Activated T-cell treated with anti-CD3 and anti-CD28 coated beads for 4 hours (primary cell): ENCODE data around the gene HMHB1.

Experiments
- DNase-seq: peaks from one replicate; pipeline ENCODE4 v3.0.0-alpha.2; 2020

The HMHB1 gene

DNA sequence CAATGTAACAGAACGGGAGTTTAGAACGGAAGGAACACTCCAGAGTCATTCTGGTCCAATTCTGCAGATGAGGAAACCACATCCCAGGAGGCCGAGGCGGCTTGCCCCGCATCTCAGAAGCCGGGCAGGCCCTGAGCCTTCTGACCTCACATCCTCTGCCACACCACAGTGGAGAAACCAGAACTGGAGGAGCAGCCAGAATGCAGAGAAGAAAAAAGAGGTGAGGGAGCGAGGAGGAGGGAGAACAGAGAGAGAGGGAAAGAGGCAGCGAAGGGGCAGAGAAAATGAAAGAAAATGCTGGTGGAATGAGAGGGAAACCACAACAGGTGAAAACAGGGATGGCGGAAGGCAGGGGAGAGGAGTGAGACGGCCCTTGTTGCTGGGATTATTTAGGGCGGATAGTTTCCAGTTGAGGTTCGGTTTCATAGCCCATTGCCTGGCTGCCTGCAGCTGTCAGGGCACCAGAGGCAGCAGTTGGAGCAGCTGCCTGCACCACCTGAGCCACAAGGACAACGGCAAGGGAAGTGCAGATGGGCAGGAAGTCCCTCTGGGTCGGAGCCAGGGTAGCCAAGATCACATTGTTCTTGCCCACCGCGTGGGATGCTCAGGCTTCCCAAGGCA lies at the start of gene HMHB1:
Gene HMHB1, plus strand, starts transcription at position 77 of the 621 bp plus-strand sequence.
- no peak for DNase-seq

DNA sequence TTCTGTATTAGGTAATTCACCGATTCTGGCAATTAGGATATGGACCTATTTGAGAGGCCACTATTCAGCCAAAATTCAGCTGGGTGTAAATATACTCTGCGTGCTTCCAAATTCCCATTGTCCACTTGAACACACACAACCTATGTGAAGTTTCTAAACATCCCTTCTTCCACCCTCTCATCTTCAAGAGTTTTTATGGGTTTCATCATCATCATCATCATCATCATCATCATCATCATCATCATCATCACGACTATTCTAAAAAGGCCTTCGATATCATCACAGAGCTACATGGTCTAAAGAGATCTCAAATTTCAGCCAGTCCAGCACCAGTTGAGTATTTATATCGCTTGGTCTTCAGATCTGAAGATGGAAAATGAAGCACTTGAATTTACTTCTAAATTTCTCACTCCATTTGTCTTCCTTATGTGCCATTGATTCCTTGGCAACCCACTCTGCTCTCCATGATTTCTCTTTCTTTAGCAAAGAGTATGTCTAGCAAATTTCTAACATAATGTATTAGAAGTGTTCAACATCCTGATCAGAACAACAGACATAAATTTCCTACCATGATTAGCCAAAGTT lies 49.2 kb upstream of the HMHB1 start:
- DNase-seq, result no peak

DNA sequence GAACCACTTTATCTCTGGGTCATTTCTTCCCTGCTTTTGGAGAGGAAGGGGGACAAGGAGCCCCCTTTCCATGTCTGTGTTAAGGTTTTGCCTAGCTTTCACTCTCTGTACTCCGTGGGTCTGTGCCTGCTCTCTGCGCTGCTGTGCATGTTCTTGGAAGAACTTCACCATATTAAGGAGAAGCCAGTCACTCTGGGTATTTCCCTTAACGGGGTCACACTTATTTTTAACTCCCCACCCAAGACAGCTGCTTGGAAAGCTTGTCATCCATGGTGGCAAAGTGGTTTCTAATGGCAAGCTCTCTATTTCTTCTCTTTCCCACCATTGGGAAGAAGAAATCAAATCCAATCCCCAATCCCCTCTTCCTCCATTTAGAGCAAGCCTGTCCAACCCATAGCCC lies 44.8 kb upstream of the HMHB1 start:
- no peak for DNase-seq

DNA sequence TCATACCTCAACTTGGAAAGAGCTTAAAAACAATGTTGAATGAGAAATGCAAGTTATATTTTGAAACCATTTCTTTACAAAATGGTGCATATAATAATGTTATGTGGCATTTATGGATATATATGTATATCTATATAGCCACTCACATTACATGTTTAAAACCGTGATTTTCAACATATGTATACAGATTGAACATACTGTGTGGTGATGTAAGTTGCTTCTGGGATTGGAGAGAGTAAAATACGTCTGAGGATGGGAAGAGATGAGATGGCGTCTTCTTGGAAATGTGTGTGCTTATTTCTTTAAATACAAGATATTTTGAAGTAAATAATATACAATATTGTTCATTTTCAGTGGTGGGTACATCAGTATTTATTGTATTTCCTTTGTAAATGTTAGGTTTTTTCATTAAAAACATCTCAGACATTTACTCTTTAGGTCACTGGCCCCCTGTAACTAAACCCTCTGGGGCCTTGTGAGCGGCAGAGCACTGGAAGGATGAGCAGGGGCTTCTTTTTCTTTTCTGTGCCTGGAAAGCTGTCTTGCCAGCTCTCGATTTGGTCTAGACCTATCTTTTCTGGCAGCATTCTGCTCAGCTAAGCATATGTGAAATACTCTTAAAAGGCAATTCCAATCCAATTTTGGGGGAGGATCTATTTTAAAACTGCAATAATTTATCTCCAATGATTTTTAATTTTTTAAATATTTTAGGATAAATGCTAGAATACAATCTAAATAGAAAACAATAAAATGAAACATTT lies 42.8 kb upstream of the HMHB1 start:
- no peak for DNase-seq

DNA sequence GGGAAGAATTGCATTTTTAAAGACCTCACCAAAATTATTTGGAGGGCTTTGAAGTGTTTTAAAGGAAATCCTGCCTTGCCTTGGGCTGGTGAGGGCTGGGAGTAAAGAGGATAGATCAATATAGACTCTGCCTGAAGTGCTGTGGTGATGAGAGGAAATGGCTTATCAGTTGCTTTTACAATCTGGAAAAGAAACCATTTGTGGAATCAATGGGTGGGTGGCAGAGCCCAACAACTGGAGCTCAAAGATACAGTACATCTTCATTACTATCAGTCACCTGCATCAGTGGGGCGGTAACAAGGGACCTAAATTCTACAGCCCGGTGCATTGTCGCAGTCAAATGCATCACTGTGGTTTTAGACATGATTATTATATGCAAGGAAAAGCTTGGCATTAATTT lies 41.5 kb upstream of the HMHB1 start:
- DNase-seq, result no peak

DNA sequence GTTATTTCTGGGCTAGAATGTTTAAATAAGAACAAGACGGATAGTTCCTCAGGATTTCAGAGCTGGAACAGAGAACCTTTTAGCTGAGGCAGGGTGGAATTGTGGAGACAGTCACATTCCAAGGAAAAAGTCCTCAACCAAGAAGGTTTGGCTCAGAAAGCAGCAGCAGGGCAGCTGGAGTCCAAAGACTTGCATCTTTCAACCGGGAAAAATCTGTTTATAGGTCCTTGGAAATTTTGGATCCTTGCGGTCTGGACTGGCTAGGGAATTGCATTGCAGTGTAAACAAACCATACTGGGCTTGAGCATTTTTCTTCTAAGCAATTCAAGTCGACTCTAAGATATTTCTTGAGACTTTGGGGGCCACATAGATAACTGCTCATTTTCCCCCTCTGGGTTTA lies 40.8 kb upstream of the HMHB1 start:
- DNase-seq, result no peak

DNA sequence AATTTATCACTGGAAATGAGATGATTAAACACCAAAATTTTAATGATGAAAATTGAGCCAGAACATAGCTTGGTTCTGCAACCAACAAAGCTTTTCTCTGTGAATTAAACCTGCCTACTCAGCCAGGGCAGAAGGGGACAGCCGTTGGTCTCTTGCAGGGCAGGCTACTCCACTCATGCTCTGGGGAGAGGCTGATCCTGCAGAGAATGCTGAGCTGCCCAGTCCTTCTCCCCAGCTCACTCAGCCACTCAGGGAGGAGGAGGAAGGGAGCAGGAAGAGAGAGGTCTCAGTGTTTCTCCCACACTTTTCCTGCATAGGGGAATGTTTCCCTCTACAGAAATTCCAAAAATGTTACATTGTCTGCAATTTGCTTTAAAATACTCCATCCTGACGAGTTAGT lies 40.4 kb upstream of the HMHB1 start:
- DNase-seq, result no peak

DNA sequence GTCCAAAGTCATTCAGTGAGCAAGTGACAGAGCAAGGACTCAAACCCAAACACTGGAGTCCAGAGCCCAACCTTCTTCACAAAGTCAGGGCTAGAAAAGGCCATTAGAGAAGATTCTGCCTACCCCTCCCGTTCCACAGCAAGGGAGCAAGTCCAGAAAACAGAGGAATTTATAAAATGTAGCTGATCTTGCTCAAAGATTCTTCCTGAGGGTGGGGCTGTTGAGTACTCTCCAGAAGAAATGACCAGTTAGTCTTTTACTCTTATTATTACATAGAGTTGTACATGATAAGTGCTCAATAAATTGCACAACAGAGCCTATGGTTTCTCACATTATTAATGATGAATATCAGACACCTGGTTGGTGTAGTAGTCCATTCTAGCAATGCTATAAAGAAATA lies 39.3 kb upstream of the HMHB1 start:
- no peak for DNase-seq

DNA sequence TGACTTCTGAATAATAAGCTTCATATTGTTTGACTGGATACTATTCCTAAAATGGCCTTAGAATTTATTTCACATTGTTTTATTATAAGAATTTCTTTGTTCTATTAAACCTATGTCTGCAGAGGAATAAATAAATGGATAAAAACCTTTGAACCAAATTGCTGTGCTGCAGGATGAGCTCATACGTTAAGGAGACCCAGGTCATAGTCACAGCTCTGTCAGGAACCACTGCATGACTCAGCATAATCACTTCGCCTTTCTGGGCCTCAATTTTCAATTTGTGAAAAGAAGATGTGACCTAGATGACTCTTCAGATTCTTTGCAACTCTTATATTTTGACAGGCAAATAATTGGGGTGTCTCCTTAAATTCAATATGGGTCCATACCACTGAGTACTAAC lies 36.7 kb upstream of the HMHB1 start:
- DNase-seq, result no peak

DNA sequence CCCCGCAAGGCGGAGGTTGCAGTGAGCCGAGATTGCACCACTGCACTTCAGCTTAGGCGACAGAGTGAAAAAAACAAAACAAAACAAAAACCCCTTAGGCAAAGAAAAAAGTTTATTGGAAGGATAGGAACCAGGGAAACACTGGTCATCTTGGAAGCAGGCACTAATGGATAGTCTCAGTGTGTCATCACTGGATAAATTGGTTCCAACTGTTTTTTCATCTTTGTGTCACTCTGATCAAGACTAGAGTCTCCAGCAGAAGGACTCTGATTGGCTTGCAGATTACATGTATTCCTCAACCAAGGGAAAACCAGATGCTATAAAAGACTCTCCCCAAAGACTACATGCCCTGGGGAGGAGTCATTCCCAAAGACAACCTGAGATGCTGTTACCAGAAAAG lies 35.0 kb upstream of the HMHB1 start:
- no peak for DNase-seq

DNA sequence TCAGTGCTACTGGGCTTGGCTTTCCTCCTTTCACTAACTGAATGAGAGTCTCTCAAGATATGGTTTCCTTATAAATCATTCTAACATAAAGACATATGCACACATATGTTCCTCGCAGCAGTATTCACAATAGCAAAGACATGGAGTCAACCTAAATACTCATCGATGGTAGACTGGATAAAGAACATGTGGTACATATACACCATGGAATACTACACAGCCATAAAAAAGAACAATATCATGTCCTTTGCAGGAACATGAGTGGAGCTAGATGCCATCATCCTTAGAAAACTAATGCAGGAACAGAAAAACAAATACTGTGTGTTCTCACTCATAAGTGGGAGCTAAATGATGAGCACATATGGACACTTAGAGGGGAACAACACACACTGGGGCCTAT lies 32.5 kb upstream of the HMHB1 start:
- DNase-seq, result no peak

DNA sequence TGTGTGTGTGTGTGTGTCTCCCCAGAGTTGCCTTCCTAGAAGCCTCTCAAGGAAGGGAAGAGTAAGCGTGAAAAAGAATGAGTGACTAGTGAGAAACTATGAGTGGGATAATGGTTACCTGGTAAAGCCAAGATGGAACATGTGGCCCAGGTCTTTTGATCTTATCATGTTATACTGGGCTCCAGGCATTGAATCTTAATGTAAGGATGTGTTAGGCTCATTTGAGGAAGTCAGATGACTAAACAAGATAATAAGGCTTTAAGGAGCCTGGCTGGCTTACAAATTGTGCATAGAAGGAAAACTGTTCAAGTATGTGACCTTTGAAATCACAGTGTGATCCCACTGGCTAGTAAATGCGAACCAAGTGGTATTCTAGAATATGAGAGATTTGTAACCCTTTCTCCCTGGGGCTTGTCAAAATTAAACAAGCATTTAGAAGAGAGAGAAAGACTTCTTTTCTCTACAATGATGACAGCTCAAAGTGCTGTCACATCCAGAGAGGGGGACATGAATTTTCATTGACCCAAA lies 29.9 kb upstream of the HMHB1 start:
- no peak for DNase-seq

DNA sequence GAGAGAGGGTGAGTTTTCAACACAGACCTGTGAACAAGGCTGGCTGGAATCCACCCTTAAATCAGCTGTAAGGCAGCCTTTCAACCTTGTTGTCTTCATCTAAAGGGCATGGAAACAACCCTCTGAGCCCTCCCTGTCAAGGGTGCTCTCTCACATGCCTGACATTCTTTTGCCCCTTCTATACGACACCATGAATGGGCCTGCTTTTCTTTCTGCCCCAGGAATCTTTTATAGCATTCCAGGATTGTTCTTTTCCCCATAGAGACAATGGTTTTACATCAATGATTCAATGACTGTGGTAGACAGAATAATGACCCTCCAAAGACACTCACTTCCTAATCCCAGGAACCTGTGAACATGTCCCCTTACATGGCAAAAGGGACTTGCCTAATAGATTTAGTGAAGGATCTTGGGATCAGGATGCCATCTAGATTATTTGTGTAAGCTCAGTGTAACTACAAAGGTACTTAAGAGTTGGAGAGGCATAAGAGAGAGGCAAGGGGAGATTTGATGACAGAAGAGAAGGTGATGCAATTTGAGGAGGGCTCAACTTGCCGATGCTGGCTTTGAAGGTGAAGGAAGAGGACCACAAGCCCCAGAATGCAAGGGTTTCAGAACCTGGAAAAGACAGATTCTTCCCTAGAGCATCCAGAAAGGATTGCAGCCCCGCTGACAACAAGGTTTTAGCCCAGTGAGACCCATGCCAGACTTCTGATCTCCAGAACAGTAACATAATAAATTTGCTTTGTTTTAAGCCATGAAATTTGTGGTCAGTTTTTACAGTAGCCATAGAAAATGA lies 29.2 kb upstream of the HMHB1 start:
- no peak for DNase-seq

DNA sequence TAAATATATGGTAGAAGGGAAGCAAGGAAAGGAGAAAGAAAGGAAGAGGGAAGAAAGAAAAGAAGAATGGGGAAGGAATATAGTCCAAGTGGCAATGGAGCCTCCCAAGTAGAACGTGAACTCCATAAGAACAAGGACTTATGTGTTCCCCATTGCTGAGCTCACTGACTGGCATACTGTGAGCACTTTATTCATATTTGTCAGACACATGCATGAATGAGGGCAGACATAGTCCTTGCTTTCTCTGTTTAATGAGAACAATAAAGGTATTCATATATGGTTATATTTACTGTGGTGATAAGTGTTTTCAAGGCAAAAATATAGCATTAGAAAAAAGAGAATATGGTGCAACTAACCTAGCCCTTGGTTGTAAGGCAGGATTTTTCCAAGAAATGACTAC lies 23.6 kb upstream of the HMHB1 start:
- DNase-seq, result no peak

DNA sequence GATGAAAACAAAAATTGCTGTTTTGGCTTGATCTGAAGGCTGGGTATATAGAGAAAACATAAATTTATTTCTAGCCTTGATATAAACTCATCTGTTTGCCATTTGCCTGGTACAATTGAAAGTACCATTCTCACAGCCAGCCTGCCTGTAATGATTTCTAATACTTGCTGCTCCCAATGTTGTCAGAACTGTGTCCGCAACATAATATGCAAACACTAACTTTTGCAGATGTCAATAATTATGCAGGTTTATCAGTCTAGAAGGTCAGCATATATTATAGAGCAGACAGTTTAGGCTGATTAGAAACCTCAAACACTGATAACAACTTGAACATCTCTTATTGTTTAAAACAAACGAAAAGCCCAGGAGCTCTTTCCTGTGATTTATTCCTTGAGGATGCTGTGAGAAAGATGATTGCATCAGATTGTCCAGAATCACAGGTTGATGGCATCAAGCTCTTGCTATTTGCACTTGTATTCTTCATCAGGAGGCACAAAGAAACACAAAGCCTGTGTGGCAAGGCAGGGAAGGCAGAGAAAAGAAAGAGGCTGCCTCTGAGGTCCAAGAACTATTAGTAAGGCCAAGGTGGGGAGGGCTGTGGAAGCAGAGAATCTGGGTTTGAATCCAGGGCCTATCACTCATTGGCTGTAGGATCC lies 21.4 kb upstream of the HMHB1 start:
- DNase-seq, result no peak

DNA sequence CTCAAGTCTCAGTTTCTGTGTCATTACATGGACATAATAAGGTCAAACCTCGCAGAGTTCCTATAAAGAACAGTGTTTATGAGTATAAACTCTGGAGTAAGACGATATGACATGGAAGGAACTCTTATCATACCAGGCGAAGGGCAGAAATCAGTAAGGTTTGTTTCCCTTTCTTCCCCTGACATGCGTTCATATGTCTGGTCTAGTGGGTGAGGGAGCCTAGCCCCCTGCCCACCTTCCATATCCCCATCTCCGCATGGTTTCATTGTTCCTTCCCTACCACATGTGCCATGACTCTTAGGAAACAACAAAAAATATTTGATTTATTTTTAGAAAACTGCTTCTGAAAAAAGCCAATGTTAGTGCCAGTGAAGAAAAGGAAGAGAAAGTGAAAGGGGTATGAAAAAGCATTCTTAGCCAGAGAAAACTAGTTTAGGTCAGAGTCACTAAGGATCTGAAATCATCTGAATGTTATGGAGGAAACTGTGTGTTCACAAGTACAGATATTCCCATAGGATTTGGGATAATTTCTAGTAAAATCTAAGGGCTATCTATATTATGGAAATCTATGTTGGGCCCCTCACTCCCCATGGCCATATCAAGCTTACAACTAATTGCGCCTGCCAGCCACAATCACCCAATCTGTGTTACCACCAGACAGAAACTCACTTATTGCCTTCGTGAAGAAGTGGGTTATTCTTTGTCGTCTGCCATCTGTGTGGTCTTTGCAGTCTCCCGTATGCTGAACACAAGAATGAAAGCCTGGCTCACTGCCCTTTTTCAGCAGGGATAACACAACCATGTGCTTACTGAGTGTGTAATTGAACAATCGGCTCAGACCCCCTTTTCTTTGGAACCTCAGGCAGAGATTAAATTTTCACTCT lies 19.9 kb upstream of the HMHB1 start:
- no peak for DNase-seq

DNA sequence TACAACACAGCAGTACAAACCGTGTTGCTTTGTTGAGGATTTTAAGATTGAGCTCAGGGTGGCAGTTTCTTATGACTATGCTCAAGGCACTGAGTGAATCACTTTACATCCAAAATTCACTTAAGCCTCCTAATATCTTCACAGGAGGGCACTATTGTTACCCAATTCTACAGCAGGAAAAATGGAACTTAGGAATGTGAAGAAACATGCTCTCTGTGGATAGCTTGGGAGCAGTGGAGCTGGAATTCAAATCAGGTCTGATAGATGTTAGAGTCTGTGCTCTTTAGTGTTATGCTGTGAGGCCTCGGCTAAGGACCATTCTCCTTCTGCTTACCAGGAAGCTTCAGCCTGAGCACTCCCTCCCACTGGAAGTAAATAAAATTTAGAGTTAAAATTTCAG lies 18.7 kb upstream of the HMHB1 start:
- DNase-seq, result no peak

DNA sequence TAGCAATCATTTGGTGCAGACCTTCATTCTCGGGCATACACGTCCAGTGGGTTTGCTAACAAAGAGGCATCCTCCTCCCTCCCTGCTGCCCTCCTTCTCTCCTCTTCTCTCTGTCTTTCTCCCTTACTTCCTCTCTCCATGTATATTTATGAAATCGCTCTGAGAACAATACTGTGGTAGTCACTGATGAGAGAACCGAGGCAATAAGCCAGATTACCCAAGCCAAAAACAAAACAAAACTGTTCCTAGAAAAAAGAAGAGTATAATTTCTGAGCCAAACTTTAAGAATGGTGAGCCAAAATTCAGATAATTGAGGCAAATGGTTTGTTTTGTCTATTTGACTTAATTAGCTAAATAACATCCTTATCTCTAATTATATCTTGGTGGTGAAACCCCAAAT lies 15.8 kb upstream of the HMHB1 start:
- DNase-seq, result no peak

DNA sequence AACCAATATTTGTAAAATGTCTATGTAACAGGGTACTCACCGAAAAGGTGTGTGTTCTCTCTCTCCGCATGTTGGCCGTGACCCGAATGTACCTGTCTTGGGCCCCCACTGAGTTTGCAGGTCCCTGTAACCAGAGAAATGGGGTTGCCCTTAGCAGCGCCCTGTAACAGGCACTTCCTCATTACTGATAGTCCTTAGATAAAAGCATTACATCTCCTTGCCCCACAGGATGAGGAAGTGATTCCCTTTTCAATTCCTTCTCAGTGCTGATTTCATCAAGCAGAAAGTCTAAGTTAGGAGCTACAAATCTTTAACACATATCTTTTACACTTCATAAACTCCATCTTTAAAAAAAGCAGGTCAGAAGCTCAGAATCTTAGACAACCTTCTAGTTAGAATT lies 15.2 kb upstream of the HMHB1 start:
- no peak for DNase-seq

DNA sequence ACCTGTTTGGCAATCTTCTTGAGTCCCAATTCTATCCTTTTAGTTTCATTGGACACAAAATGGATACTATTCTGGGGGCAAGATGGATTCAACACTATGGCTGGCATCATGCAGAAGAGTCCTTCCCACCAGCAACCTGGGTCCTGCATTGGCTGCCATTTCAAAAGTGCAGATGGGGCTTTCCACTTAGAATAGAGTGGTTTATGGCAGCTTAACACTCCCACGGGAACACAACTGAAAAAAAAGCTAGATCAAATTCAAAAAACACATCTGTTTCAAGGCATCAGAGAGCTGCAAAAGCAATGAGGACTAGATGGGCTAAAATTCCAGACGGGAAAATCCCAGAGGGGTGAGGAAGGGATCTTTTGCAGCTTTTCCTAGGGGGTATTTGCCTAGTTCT lies 11.2 kb upstream of the HMHB1 start:
- DNase-seq, result no peak

DNA sequence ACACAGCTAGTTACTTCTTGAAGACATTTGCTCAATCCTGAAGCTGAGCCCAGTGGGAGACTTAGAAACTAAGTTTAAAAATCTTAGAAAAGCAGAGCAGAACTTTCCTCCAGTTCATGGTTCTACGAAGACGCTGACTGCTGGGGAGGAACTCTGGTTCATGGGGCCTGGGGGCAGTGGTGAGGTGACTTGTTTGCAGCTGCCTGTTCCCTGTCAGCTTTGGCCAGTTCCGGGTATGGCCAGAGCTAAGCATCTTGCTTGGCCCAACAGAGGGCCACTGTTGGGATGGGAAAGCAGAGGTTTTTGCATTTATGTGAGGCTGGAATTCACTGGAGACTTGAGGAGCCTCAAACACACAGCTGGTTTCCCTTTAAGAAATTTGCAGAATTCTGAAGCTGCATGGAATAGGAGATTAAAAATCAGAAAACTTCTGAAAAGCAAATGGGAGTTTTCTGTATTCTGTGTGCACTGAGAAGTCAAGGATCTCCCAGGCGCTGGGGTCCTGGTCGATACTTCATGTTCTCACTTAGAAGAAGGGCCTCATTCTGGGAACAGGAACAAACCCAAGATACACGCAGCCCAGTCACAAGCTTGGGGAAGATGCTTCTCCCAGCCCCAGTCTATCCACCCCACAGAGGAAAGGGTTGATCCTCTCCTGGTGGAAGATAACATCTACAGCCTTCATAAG lies 10.6 kb upstream of the HMHB1 start:
- no peak for DNase-seq
